GM21367 (cell line): ENCODE data around the gene DAND5.

Source experiments
- ATAC-seq: cut with Tn5 transposase; IDR thresholded peaks from one replicate; pipeline ENCODE4 v1.9.1; 2021; ENCODE audit not compliant: unreplicated experiment

DAND5 gene

DNA sequence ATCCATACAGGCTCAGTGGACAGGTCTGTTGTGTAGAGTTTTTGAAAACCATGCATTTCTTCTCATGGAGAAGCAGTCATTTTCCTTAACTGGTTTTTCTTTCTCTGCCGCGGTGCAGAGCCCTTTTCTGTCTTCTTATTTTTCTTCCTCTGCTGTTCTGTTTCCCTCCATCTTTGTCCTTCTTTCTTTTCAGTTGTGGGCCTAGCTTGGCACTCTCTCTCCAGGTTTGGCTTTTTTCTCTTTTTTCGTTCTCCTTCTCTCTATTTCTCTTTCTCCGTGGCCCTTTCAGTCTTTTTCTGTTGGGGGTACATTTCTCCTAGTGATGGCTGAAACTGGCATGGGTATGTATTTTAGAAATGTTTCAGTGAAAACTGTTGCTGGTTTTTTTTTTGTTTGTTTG lies 50.0 kb downstream of the DAND5 start:
- ATAC-seq = no peak

- ATAC-seq = no peak
Observed at GRCh38 chr19:13020002-13020414, 50.6 kb downstream of the DAND5 start.

- ATAC-seq = no peak
Observed at GRCh38 chr19:13022111-13022858, 52.9 kb downstream of the DAND5 start.

GRCh38 chr19:13022859-13023636 lies 53.7 kb downstream of the DAND5 start:
- ATAC-seq = no peak

- ATAC-seq = no peak
Observed at GRCh38 chr19:13023656-13024055, 54.3 kb downstream of the DAND5 start.
